Posterior vena cava (tissue), 2 donors: Measurements from ENCODE around the gene GNB2. TPM values are rescaled to one million over a fixed set of nuclear protein-coding genes. Genes with fewer than 3 reads are reported as not detected.
A peak's percentile ranks its signal among the peaks of the same experiment; 100 is the strongest.
"Not testable (repeated sequence)": the region's sequence is repeated elsewhere in the genome, so short reads cannot be mapped to it uniquely, and the experiment has no call there.

Experiments used
- DNase-seq: peaks from one replicate; pipeline ENCODE4 v3.0.0-alpha.2; 2020; ENCODE audit warnings: low spot score
- intact Hi-C, 2 donors: fragments of 100-400 bp; cut with DNase I; formaldehyde crosslinking; loops; one replicate each; pipeline versions ENCODE4 v1.14.1 to v1.14.2; 2022 to 2023
- total RNA-seq, 2 donors: library from RNA; stranded (reverse); fragmentation: NEBNext Ultra II Directional; extraction: Animal tissue kit (Norgen Biotek cat#: 25700); gene quantifications; one replicate each; pipeline ENCODE4 v1.2.1, GENCODE V29; 2021
- donor health status: DM: yes; HTN: yes; CAD: no.
- donor health status: DM: yes; HTN: yes; CAD: no.

GNB2 gene
- total RNA-seq, 2 donors from 2014 or later, result 173 to 199 TPM

GRCh38 chr7:100655908-100656674 lies 17.4 kb upstream of the GNB2 start, which contains the start of gene ACTL6B:
TSS of gene ACTL6B (minus strand) at chr7:100656448. CDS start at chr7:100656354, 94 bp downstream.
- peak; percentile 90 for DNase-seq
- intact Hi-C loops, result no loop called here

- intact Hi-C loops, DNase-seq: not testable (repeated sequence)
Measured at GRCh38 chr7:100662194-100662776, 11.3 kb upstream of the GNB2 start.

GRCh38 chr7:100665168-100665726 lies 8.3 kb upstream of the GNB2 start:
- intact Hi-C loops, result no loop called here
- no peak for DNase-seq

- intact Hi-C loops, result no loop called here
Measured at GRCh38 chr7:100667331-100668068, 6.0 kb upstream of the GNB2 start.

GRCh38 chr7:100668069-100668449 lies 5.5 kb upstream of the GNB2 start:
- no peak for DNase-seq
- intact Hi-C loops, result no loop called here

More at GRCh38 chr7:100667331-100668068, 6.0 kb upstream of the GNB2 start:
- DNase-seq, result no peak

GRCh38 chr7:100669106-100669505 lies 4.4 kb upstream of the GNB2 start:
- intact Hi-C loops, DNase-seq: not testable (repeated sequence)

- no peak for DNase-seq
- intact Hi-C loops, result no loop called here
Measured at GRCh38 chr7:100670074-100670473, 3.5 kb upstream of the GNB2 start.

GRCh38 chr7:100671353-100672327 lies 1.9 kb upstream of the GNB2 start:
- intact Hi-C loops, result no loop called here
- no peak for DNase-seq

GRCh38 chr7:100673942-100674410 lies 436 bp downstream of the GNB2 start:
- intact Hi-C loops, result no loop called here
- DNase-seq, result peak; percentile 90

- no peak for DNase-seq
Measured at GRCh38 chr7:100674411-100675104, 1.0 kb downstream of the GNB2 start.

GRCh38 chr7:100675105-100675451 lies 1.5 kb downstream of the GNB2 start:
- intact Hi-C loops, result no loop called here
- no peak for DNase-seq

More at GRCh38 chr7:100674411-100675104, 1.0 kb downstream of the GNB2 start:
- intact Hi-C loops, result no loop called here

GRCh38 chr7:100675581-100676350 lies 2.2 kb downstream of the GNB2 start:
- DNase-seq, result peak; percentile 95
- intact Hi-C loops, result no loop called here

GRCh38 chr7:100676501-100677306 lies 3.2 kb downstream of the GNB2 start:
- DNase-seq, result no peak
- intact Hi-C loops, result no loop called here

GRCh38 chr7:100677308-100678267 lies 4.0 kb downstream of the GNB2 start:
- no peak for DNase-seq
- intact Hi-C loops, result no loop called here

- no peak for DNase-seq
Measured at GRCh38 chr7:100678291-100678984, 4.9 kb downstream of the GNB2 start.

More at GRCh38 chr7:100678291-100678984, 4.9 kb downstream of the GNB2 start:
- intact Hi-C loops, result no loop called here
